ENCODE measurements around the gene PRSS1.
"Not testable (repeated sequence)": the region's sequence is repeated elsewhere in the genome, so short reads cannot be mapped to it uniquely, and the experiment has no call there.

Gene PRSS1

DNA sequence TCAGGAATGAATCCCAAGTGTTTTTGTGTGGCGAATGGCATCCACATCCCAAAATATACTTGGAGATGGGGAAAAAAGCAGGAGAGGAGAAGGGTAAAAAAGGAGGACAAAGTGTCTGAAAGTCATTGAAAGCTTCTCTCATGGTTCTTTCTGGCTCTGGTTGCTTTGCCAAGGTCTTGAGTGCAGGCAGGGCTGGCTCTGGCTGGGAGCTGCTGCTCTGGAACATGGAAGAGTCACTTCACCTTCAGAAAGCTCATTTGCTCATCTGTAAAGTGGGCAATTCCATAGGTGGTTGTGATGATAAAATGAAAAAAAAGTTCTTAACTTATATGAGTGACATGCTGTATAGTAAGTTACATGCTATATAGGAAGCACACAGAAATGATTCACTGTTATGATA lies 18.6 kb downstream of the PRSS1 start:
- TF ChIP-seq, protein P1, sequence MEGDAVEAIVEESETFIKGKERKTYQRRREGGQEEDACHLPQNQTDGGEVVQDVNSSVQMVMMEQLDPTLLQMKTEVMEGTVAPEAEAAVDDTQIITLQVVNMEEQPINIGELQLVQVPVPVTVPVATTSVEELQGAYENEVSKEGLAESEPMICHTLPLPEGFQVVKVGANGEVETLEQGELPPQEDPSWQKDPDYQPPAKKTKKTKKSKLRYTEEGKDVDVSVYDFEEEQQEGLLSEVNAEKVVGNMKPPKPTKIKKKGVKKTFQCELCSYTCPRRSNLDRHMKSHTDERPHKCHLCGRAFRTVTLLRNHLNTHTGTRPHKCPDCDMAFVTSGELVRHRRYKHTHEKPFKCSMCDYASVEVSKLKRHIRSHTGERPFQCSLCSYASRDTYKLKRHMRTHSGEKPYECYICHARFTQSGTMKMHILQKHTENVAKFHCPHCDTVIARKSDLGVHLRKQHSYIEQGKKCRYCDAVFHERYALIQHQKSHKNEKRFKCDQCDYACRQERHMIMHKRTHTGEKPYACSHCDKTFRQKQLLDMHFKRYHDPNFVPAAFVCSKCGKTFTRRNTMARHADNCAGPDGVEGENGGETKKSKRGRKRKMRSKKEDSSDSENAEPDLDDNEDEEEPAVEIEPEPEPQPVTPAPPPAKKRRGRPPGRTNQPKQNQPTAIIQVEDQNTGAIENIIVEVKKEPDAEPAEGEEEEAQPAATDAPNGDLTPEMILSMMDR (IDR thresholded peaks at IDR 0.05; ENCODE audit: low read depth, low read length, missing control alignments) = no peak
- in situ Hi-C loops (cut with HindIII; ENCODE audit: low sequenced_read_pairs) = no loop called here
- H3K4me3 ChIP-seq (ENCODE audit: low read depth, low read length) = no peak overlapping the region
- DNase-seq (ENCODE audit: low read depth) = no peak

- in situ Hi-C loops (cut with HindIII; ENCODE audit: low sequenced_read_pairs); H3K4me3 ChIP-seq (ENCODE audit: low read depth, low read length); DNase-seq (ENCODE audit: low read depth): not testable (repeated sequence)
These were observed 19.6 kb downstream of the PRSS1 start for GRCh38 chr7:142768885-142769284.

DNA sequence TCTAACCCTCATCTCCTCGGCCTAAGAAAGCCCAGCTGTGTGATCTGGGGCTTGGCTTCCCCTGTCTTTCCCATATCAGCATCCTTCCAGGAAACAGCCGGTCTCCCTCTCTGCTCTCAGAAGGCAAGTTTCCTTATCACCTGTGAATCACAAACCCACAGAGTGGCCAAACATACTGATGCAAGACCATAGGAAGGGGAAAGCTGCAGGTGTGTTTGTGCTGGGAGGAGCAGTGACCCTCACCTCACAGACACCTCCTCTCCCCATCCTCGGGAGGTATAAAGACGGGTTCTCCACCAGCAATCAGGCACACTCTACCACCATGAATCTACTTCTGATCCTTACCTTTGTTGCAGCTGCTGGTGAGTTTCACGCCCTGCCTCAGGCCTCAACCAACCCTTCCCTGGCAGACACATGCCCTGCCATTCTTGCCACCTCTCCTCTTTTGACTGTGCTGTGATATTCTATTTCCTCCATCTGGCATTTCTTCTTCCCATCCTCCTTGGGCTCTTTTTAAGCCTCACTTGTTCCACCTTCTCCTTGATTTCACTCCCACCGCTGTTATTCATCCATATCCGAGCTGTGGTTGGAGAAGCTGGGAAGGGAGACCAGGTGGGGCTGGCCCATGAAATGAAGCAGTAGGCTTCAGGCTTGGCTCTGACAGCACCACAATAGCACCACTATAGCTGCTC lies 21.5 kb downstream of the PRSS1 start, which contains the start of gene PRSS2:
PRSS2 (plus strand) TSS at position 310 of the 692 bp plus-strand sequence; CDS start at position 323, 13 bp downstream.
- DNase-seq (ENCODE audit: low read depth) = no peak
- H3K4me3 ChIP-seq (ENCODE audit: low read depth, low read length) = no peak within 1 kb of the TSS
- TF ChIP-seq, protein P1 (IDR thresholded peaks at IDR 0.05; ENCODE audit: low read depth, low read length, missing control alignments) = no peak
- in situ Hi-C loops (cut with HindIII; ENCODE audit: low sequenced_read_pairs) = no loop called here

- TF ChIP-seq, protein P1 (IDR thresholded peaks at IDR 0.05; ENCODE audit: low read depth, low read length, missing control alignments) = no peak
- in situ Hi-C loops (cut with HindIII; ENCODE audit: low sequenced_read_pairs) = no loop called here
- no peak for DNase-seq (ENCODE audit: low read depth)
- no peak overlapping the region for H3K4me3 ChIP-seq (ENCODE audit: low read depth, low read length)
These were observed 22.1 kb downstream of the PRSS1 start for GRCh38 chr7:142771353-142771723.

GRCh38 chr7:142772051-142772450 lies 22.8 kb downstream of the PRSS1 start:
- in situ Hi-C loops (cut with HindIII; ENCODE audit: low sequenced_read_pairs) = no loop called here
- TF ChIP-seq, protein P1 (IDR thresholded peaks at IDR 0.05; ENCODE audit: low read depth, low read length, missing control alignments) = no peak
- DNase-seq (ENCODE audit: low read depth) = no peak
- H3K4me3 ChIP-seq (ENCODE audit: low read depth, low read length) = no peak overlapping the region

- TF ChIP-seq, protein P1 (IDR thresholded peaks at IDR 0.05; ENCODE audit: low read depth, low read length, missing control alignments) = no peak
- no peak overlapping the region for H3K4me3 ChIP-seq (ENCODE audit: low read depth, low read length)
- no peak for DNase-seq (ENCODE audit: low read depth)
- in situ Hi-C loops (cut with HindIII; ENCODE audit: low sequenced_read_pairs) = no loop called here
These were observed 23.4 kb downstream of the PRSS1 start for GRCh38 chr7:142772673-142773072.

DNA sequence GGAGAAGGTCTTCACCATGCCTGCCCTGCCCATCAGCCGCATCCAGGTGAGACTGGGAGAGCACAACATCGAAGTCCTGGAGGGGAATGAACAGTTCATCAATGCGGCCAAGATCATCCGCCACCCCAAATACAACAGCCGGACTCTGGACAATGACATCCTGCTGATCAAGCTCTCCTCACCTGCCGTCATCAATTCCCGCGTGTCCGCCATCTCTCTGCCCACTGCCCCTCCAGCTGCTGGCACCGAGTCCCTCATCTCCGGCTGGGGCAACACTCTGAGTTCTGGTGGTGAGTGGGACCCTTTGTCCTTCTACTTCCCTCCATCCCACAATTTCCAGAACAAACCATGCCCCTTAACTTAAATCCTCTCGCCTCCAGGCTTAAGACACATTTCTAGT lies 24.0 kb downstream of the PRSS1 start:
- in situ Hi-C loops (cut with HindIII; ENCODE audit: low sequenced_read_pairs) = no loop called here

More for the DNA sequence above, 24.0 kb downstream of the PRSS1 start:
- no peak for DNase-seq (ENCODE audit: low read depth)
- no peak overlapping the region for H3K4me3 ChIP-seq (ENCODE audit: low read depth, low read length)
- TF ChIP-seq, protein P1 (IDR thresholded peaks at IDR 0.05; ENCODE audit: low read depth, low read length, missing control alignments) = no peak
